HG03108 (cell line): Measurements from ENCODE around the gene ARHGAP33.
A peak's percentile ranks its signal among the peaks of the same experiment; 100 is the strongest.
"Not testable (repeated sequence)": the region's sequence is repeated elsewhere in the genome, so short reads cannot be mapped to it uniquely, and the experiment has no call there.

Experiments used
- ATAC-seq: cut with Tn5 transposase; IDR thresholded peaks from one replicate; pipeline ENCODE4 v1.9.1; 2021; ENCODE audit warnings: moderate library complexity; ENCODE audit not compliant: unreplicated experiment

The ARHGAP33 gene

GRCh38 chr19:35755550-35756376, 19.6 kb upstream of the ARHGAP33 start:
- no peak for ATAC-seq

- ATAC-seq: no peak
Measured at GRCh38 chr19:35756377-35757230, 18.8 kb upstream of the ARHGAP33 start, which contains the start of gene HSPB6. Gene HSPB6, minus strand, starts transcription at chr19:35757029. Its CDS starts 21 bp downstream, at chr19:35757008.

GRCh38 chr19:35757231-35757748, 18.1 kb upstream of the ARHGAP33 start:
- peak; percentile 7 for ATAC-seq

- ATAC-seq: peak; percentile 91
Measured at GRCh38 chr19:35757749-35758608, 17.4 kb upstream of the ARHGAP33 start, which contains the start of gene PROSER3. Gene PROSER3, plus strand, starts transcription at chr19:35758176. Its CDS starts 40 bp downstream, at chr19:35758216.

GRCh38 chr19:35759697-35760096, 15.7 kb upstream of the ARHGAP33 start:
- no peak for ATAC-seq

GRCh38 chr19:35760711-35761349, 14.5 kb upstream of the ARHGAP33 start:
- no peak for ATAC-seq

GRCh38 chr19:35764432-35765315, 10.7 kb upstream of the ARHGAP33 start:
- ATAC-seq: no peak

GRCh38 chr19:35766571-35767104, 8.7 kb upstream of the ARHGAP33 start:
- no peak for ATAC-seq

- no peak for ATAC-seq
Measured at GRCh38 chr19:35767288-35768081, 7.9 kb upstream of the ARHGAP33 start.

- ATAC-seq: no peak
Measured at GRCh38 chr19:35768082-35768421, 7.3 kb upstream of the ARHGAP33 start.

GRCh38 chr19:35772362-35772761, 3.0 kb upstream of the ARHGAP33 start:
- ATAC-seq: not testable (repeated sequence)

- ATAC-seq: no peak
Measured at GRCh38 chr19:35773020-35773806, 2.2 kb upstream of the ARHGAP33 start.

GRCh38 chr19:35774274-35775045, 904 bp upstream of the ARHGAP33 start:
- ATAC-seq: no peak

GRCh38 chr19:35775046-35775297, 392 bp upstream of the ARHGAP33 start:
- ATAC-seq: no peak

- no peak for ATAC-seq
Measured at GRCh38 chr19:35776102-35776788, 881 bp downstream of the ARHGAP33 start.
